ENCODE data around the gene HSD17B4. TPM values are rescaled to one million over a fixed set of nuclear protein-coding genes. Genes with fewer than 3 reads are reported as not detected.
"Not testable (repeated sequence)": the region's sequence is repeated elsewhere in the genome, so short reads cannot be mapped to it uniquely, and the experiment has no call there.

HSD17B4 gene
- total and polyA plus RNA-seq, 11 donors: 112 to 277 (median 229) TPM

GRCh38 chr5:119470851-119471451 is 18.7 kb downstream of the HSD17B4 start:
- H3K27ac ChIP-seq: no peak overlapping the region
- no peak for ATAC-seq
- peaks cover 0 to 31% (median 15%) of the 10 kb centered on the region in 12 donors for H3K9me3 ChIP-seq
- 59 to 67% (median 65%) methylated on average over 3 of the region's 3 CpGs for WGBS, 4 donors
- H3K36me3 ChIP-seq: peaks cover 0 to 36% (median 13%) of the 10 kb centered on the region in 9 donors
- peaks cover 0 to 13% (median 0%) of the 10 kb centered on the region in 12 donors for H3K4me1 ChIP-seq
- TF ChIP-seq POLR2A (IDR thresholded peaks at IDR 0.05) (no peak), CTCF (IDR thresholded peaks at IDR 0.05) (peak; percentile 21 to 66 (median 46))
- no peaks in the 10 kb centered on the region for H3K27me3 ChIP-seq
- intact Hi-C loops (cut with DNase I): loop anchor here in 3 of 10 donors (10.0 kb wide), 2 partner anchors 994 to 1334 kb away; partner anchors contain the start of gene PRR16 (in 1 of the 3)
- no peak overlapping the region for H3K4me3 ChIP-seq
- DNase-seq: no peak

GRCh38 chr5:119473241-119473640 is 20.9 kb downstream of the HSD17B4 start:
- TF ChIP-seq CTCF (IDR thresholded peaks at IDR 0.05) (no peak), POLR2A (IDR thresholded peaks at IDR 0.05) (no peak)
- Histone ChIP-seq H3K27ac (no peak overlapping the region), H3K27me3 (no peaks in the 10 kb centered on the region), H3K9me3 (peaks cover 0 to 14% (median 9%) of the 10 kb centered on the region in 12 donors), H3K4me3 (no peak overlapping the region), H3K4me1 (peaks cover 0 to 13% (median 0%) of the 10 kb centered on the region in 12 donors), H3K36me3 (peaks cover 0 to 58% (median 35%) of the 10 kb centered on the region in 9 donors)
- intact Hi-C loops (cut with DNase I): loop anchor here in 3 of 10 donors (10.0 kb wide), 2 partner anchors 992 to 1332 kb away; partner anchors contain the start of gene PRR16 (in 1 of the 3)
- ATAC-seq (no peak), DNase-seq (no peak)
- WGBS, 4 donors: 99 to 100% (median 100%) methylated on average over 1 of the region's 1 CpG

GRCh38 chr5:119476341-119476740 is 24.0 kb downstream of the HSD17B4 start:
- no peak for DNase-seq
- H3K4me3 ChIP-seq: no peak overlapping the region
- peaks cover 0 to 7% (median 0%) of the 10 kb centered on the region in 12 donors for H3K4me1 ChIP-seq
- intact Hi-C loops (cut with DNase I): loop anchor here in 3 of 10 donors (10.0 kb wide), 2 partner anchors 988 to 1328 kb away; partner anchors contain the start of gene PRR16 (in 1 of the 3)
- H3K27ac ChIP-seq: no peak overlapping the region
- no peaks in the 10 kb centered on the region for H3K9me3 ChIP-seq
- no peaks in the 10 kb centered on the region for H3K27me3 ChIP-seq
- TF ChIP-seq POLR2A (IDR thresholded peaks at IDR 0.05) (no peak), CTCF (IDR thresholded peaks at IDR 0.05) (no peak)
- 61 to 80% (median 73%) methylated on average over 1 of the region's 1 CpG for WGBS, 4 donors
- peaks cover 0 to 77% (median 61%) of the 10 kb centered on the region in 9 donors for H3K36me3 ChIP-seq
- no peak for ATAC-seq

GRCh38 chr5:119478781-119479180 is 26.5 kb downstream of the HSD17B4 start:
- TF ChIP-seq CTCF (IDR thresholded peaks at IDR 0.05): no peak
- TF ChIP-seq POLR2A (IDR thresholded peaks at IDR 0.05): no peak
- Histone ChIP-seq H3K9me3 (no peaks in the 10 kb centered on the region), H3K27me3 (no peaks in the 10 kb centered on the region), H3K4me3 (no peak overlapping the region), H3K36me3 (peaks cover 0 to 92% (median 66%) of the 10 kb centered on the region in 9 donors), H3K4me1 (no peaks in the 10 kb centered on the region), H3K27ac (no peak overlapping the region)
- ATAC-seq: no peak
- intact Hi-C loops (cut with DNase I): loop anchor here in 3 of 10 donors (10.0 kb wide), 2 partner anchors 986 to 1326 kb away; partner anchors contain the start of gene PRR16 (in 1 of the 3)
- DNase-seq: no peak
- WGBS, 4 donors: 96 to 98% (median 97%) methylated on average over 3 of the region's 3 CpGs

- H3K4me3 ChIP-seq; H3K9me3 ChIP-seq; ATAC-seq; H3K27me3 ChIP-seq; H3K4me1 ChIP-seq; H3K27ac ChIP-seq; DNase-seq; intact Hi-C loops (cut with DNase I): not testable (repeated sequence)
- 85 to 87% (median 86%) methylated on average over 9 to 10 of the region's 10 CpGs for WGBS, 4 donors
- H3K36me3 ChIP-seq: peaks cover 0 to 94% (median 74%) of the 10 kb centered on the region in 9 donors
Measured at GRCh38 chr5:119480629-119481028, 28.3 kb downstream of the HSD17B4 start.

All from heart left ventricle (tissue), 16 donors.